K562 (cell line): ENCODE measurements around the gene EXOC4. TPM values are rescaled to one million over a fixed set of nuclear protein-coding genes. Genes with fewer than 3 reads are reported as not detected.

ENCODE experiments used
- BCOR ChIP-seq: fragments of 450-650 bp; IDR thresholded peaks from 2 replicates; pipeline ENCODE4 v1.6.1; 2016
- BRD4 ChIP-seq: fragments of 200-600 bp; sonication (generic); IDR thresholded peaks from 2 replicates; pipeline ENCODE4 v1.6.1; 2017; ENCODE audit warnings: inconsistent platforms
- ETV1 ChIP-seq: fragments of 450-650 bp; conservative IDR thresholded peaks from 2 replicates; pipeline ENCODE4 v1.6.1; 2016; ENCODE audit warnings: missing genetic modification characterization, control low read depth, low read depth, missing compliant biosample characterization
- FOXK1 ChIP-seq: sonication (generic); formaldehyde crosslinking; IDR thresholded peaks from 2 replicates; pipeline ENCODE4 v1.8.0; 2022; ENCODE audit warnings: missing genetic modification reagents, mild to moderate bottlenecking, borderline replicate concordance
- MCM7 ChIP-seq, 2 experiments: fragments of 450-650 bp; IDR thresholded peaks; 2 replicates each; pipeline ENCODE4 v1.6.1; 2016 to 2018
- MTA1 ChIP-seq: fragments of 450-650 bp; IDR thresholded peaks from 2 replicates; pipeline ENCODE4 v1.6.1; 2017; ENCODE audit warnings: borderline replicate concordance
- MTA2 ChIP-seq: fragments of 450-650 bp; IDR thresholded peaks from 2 replicates; pipeline ENCODE4 v1.6.1; 2016; ENCODE audit warnings: low read depth
- NR2C1 ChIP-seq, 2 experiments: fragments of 450-650 bp; IDR thresholded peaks; 2 replicates each; pipeline ENCODE4 v1.6.1; 2017; ENCODE audit warnings: mild to moderate bottlenecking in 2 of 2, antibody characterized with exemption in 1 of 2, inconsistent platforms in 1 of 2, missing compliant biosample characterization in 1 of 2, missing genetic modification characterization in 1 of 2
- PHB ChIP-seq: fragments of 250-450 bp; sonication (Bioruptor Pico); IDR thresholded peaks from 2 replicates; pipeline ENCODE4 v1.5.0; 2021
- RBBP5 ChIP-seq: fragments of 200-600 bp; sonication (generic); IDR thresholded peaks from 2 replicates; pipeline ENCODE4 v1.6.1; 2012; ENCODE audit warnings: borderline replicate concordance, mild to moderate bottlenecking, low read length, control low read depth, inconsistent platforms; ENCODE audit not compliant: insufficient read depth, poor library complexity, severe bottlenecking
- TEAD1 ChIP-seq, 2 experiments: fragments of 450-650 bp in 1 of 2; sonication (generic) in 1 of 2; formaldehyde crosslinking; IDR thresholded peaks; 2 replicates each; pipeline versions ENCODE4 v1.4.0 to v1.8.0; 2020 to 2022; ENCODE audit warnings: mild to moderate bottlenecking in 2 of 2, missing genetic modification reagents in 1 of 2
- TGIF2 ChIP-seq: sonication (generic); formaldehyde crosslinking; IDR thresholded peaks from 2 replicates; pipeline ENCODE4 v1.8.1; 2022; ENCODE audit warnings: mild to moderate bottlenecking, missing genetic modification reagents, moderate library complexity
- TSC22D4 ChIP-seq: fragments of 450-650 bp; IDR thresholded peaks from 2 replicates; pipeline ENCODE4 v1.6.1; 2016; ENCODE audit warnings: missing genetic modification characterization, missing biosample characterization, control low read depth
- ZFPM2 ChIP-seq: fragments of 250-450 bp; sonication (Bioruptor Pico); IDR thresholded peaks from 2 replicates; pipeline ENCODE4 v1.5.1; 2022; ENCODE audit warnings: mild to moderate bottlenecking
- ZKSCAN8 ChIP-seq: fragments of 200-800 bp; sonication (Bioruptor generic); IDR thresholded peaks from 2 replicates; pipeline ENCODE4 v1.6.1; 2016; ENCODE audit warnings: missing genetic modification characterization, missing compliant biosample characterization
- ZNF165 ChIP-seq: fragments of 250-450 bp; sonication (Bioruptor Pico); IDR thresholded peaks from 2 replicates; pipeline ENCODE4 v1.4.0; 2020; ENCODE audit warnings: borderline replicate concordance
- ZNF212 ChIP-seq: fragments of 450-650 bp; formaldehyde crosslinking; IDR thresholded peaks from 2 replicates; pipeline ENCODE4 v1.4.0; 2020; ENCODE audit warnings: mild to moderate bottlenecking
- ZNF408 ChIP-seq: fragments of 250-450 bp; sonication (Bioruptor Pico); IDR thresholded peaks from 2 replicates; pipeline ENCODE4 v1.4.0; 2020; ENCODE audit warnings: low read depth, mild to moderate bottlenecking, moderate library complexity
- polyA plus RNA-seq, 8 experiments: library from polyadenylated mRNA; depleted of rRNA in 4 of 8; stranded (reverse) in 5 of 8; unstranded in 3 of 8; fragments of >200 nt; fragmentation: Nextera tagmentation in 2 of 8; fragmentation: Illumina TruSeq in 1 of 8; extraction: Ambion mirVana in 2 of 8; extraction: Trizol in 1 of 8; gene quantifications; 2 replicates each; pipeline versions ENCODE4 v1.2.1 to v1.2.3, GENCODE V29; 2011 to 2014; ENCODE audit warnings: inconsistent platforms in 1 of 8, missing spikeins in 1 of 8
- total RNA-seq, 7 experiments: library from RNA; depleted of rRNA in 6 of 7; stranded (reverse); fragments of >200 nt in 6 of 7; fragmentation: Illumina TruSeq in 2 of 7; extraction: Trizol in 2 of 7; gene quantifications; 2 replicates each; pipeline versions ENCODE4 v1.2.1 to v1.2.3, GENCODE V29; 2011 to 2021; ENCODE audit warnings: low replicate concordance in 1 of 7
- TF ChIP-seq, protein P1 (sequence below): sonication (generic); formaldehyde crosslinking; IDR thresholded peaks from 2 replicates; pipeline ENCODE4 v1.8.1; 2023; ENCODE audit warnings: mild to moderate bottlenecking, missing genetic modification reagents
- TF ChIP-seq, protein P2 (sequence below): sonication (generic); formaldehyde crosslinking; IDR thresholded peaks from 2 replicates; pipeline ENCODE4 v1.9.0; 2022; ENCODE audit warnings: mild to moderate bottlenecking, missing genetic modification reagents
- TF ChIP-seq, protein P3 (sequence below): fragments of 450-650 bp; IDR thresholded peaks from 2 replicates; pipeline ENCODE4 v1.6.1; 2016; ENCODE audit warnings: low read depth, mild to moderate bottlenecking, moderate library complexity
- TF ChIP-seq, protein P4 (sequence below): sonication (generic); formaldehyde crosslinking; IDR thresholded peaks from 2 replicates; pipeline ENCODE4 v1.8.0; 2022; ENCODE audit warnings: mild to moderate bottlenecking, missing genetic modification reagents
- TF ChIP-seq, protein P5 (sequence below): sonication (generic); formaldehyde crosslinking; IDR thresholded peaks from 2 replicates; pipeline ENCODE4 v1.9.0; 2022; ENCODE audit warnings: mild to moderate bottlenecking, missing genetic modification reagents
- TF ChIP-seq, protein P6 (sequence below): fragments of 450-650 bp; formaldehyde crosslinking; IDR thresholded peaks from 2 replicates; pipeline ENCODE4 v1.4.0; 2020; ENCODE audit warnings: mild to moderate bottlenecking, mixed read lengths

Gene EXOC4
- total and polyA plus RNA-seq, 9 of the 15 experiments (the other 6 are each of a cell fraction or from before 2014, with no cell fraction given) = 18.5 to 73.1 (median 46.6) TPM

DNA sequence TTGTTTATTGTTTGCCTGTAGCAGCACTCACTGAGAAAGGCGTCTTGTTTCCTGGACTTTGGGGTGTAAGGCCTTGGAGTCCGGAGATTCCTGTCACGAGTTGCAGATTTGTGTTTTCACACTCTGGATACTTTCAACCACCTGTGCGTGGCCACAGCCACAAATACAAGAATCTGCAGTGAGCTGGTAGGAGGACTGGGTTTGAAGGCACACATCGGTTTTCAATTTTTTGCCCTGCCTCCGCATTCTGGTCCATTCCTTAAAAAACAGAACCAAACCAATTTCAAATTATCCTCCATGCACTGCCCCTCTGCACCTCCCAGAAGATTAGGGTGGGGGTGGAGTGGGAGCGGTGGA lies 619 bp downstream of the EXOC4 start (continued):
- TF ChIP-seq, protein P1, sequence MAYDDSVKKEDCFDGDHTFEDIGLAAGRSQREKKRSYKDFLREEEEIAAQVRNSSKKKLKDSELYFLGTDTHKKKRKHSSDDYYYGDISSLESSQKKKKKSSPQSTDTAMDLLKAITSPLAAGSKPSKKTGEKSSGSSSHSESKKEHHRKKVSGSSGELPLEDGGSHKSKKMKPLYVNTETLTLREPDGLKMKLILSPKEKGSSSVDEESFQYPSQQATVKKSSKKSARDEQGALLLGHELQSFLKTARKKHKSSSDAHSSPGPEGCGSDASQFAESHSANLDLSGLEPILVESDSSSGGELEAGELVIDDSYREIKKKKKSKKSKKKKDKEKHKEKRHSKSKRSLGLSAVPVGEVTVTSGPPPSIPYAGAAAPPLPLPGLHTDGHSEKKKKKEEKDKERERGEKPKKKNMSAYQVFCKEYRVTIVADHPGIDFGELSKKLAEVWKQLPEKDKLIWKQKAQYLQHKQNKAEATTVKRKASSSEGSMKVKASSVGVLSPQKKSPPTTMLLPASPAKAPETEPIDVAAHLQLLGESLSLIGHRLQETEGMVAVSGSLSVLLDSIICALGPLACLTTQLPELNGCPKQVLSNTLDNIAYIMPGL (CRISPR knock-in tag) = no peak
- TF ChIP-seq, protein P2, sequence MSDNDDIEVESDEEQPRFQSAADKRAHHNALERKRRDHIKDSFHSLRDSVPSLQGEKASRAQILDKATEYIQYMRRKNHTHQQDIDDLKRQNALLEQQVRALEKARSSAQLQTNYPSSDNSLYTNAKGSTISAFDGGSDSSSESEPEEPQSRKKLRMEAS (CRISPR knock-in tag) = no peak
- no peak for TF ChIP-seq BRD4
- no peak for TF ChIP-seq RBBP5
- no peak for TF ChIP-seq TEAD1 (CRISPR knock-in tag; IDR thresholded peaks at IDR 0.05)
- TF ChIP-seq PHB (CRISPR knock-in tag) = no peak
- no peak for TF ChIP-seq TGIF2 (CRISPR knock-in tag)
- TF ChIP-seq ZKSCAN8 = peak; percentile 26; the same call in 1 of the 2 replicates
- no peak for TF ChIP-seq ZFPM2 (CRISPR knock-in tag)
- TF ChIP-seq, protein P3, sequence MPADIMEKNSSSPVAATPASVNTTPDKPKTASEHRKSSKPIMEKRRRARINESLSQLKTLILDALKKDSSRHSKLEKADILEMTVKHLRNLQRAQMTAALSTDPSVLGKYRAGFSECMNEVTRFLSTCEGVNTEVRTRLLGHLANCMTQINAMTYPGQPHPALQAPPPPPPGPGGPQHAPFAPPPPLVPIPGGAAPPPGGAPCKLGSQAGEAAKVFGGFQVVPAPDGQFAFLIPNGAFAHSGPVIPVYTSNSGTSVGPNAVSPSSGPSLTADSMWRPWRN = no peak
- no peak; the same call in 1 of the 2 replicates for TF ChIP-seq ETV1 (tag)
- no peak for TF ChIP-seq FOXK1
- no peak for TF ChIP-seq NR2C1 (IDR thresholded peaks at IDR 0.05)
- no peak for TF ChIP-seq NR2C1 (tag; IDR thresholded peaks at IDR 0.05)
- peak; percentile 88; the same call in 1 of the 2 replicates for TF ChIP-seq ZNF212 (CRISPR knock-in tag)
- no peak for TF ChIP-seq MTA2
- 0 out of 2 replicates have a peak, but pooled peaks have one; percentile 57 for TF ChIP-seq ZNF165 (CRISPR knock-in tag)
- TF ChIP-seq, protein P4, sequence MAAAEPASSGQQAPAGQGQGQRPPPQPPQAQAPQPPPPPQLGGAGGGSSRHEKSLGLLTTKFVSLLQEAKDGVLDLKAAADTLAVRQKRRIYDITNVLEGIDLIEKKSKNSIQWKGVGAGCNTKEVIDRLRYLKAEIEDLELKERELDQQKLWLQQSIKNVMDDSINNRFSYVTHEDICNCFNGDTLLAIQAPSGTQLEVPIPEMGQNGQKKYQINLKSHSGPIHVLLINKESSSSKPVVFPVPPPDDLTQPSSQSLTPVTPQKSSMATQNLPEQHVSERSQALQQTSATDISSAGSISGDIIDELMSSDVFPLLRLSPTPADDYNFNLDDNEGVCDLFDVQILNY = no peak
- TF ChIP-seq, protein P5, sequence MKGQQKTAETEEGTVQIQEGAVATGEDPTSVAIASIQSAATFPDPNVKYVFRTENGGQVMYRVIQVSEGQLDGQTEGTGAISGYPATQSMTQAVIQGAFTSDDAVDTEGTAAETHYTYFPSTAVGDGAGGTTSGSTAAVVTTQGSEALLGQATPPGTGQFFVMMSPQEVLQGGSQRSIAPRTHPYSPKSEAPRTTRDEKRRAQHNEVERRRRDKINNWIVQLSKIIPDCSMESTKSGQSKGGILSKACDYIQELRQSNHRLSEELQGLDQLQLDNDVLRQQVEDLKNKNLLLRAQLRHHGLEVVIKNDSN (CRISPR knock-in tag) = no peak; the same call in 1 of the 2 replicates
- no peak for TF ChIP-seq MCM7 (IDR thresholded peaks at IDR 0.05)
- 0 out of 2 replicates have a peak, but pooled peaks have one; percentile 10 for TF ChIP-seq ZNF408 (CRISPR knock-in tag)
- TF ChIP-seq, protein P6, sequence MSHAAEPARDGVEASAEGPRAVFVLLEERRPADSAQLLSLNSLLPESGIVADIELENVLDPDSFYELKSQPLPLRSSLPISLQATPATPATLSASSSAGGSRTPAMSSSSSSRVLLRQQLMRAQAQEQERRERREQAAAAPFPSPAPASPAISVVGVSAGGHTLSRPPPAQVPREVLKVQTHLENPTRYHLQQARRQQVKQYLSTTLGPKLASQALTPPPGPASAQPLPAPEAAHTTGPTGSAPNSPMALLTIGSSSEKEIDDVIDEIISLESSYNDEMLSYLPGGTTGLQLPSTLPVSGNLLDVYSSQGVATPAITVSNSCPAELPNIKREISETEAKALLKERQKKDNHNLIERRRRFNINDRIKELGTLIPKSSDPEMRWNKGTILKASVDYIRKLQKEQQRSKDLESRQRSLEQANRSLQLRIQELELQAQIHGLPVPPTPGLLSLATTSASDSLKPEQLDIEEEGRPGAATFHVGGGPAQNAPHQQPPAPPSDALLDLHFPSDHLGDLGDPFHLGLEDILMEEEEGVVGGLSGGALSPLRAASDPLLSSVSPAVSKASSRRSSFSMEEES (CRISPR knock-in tag) = peak; percentile 60
- TF ChIP-seq BCOR = no peak
- TF ChIP-seq MTA1 = no peak
- no peak for TF ChIP-seq TSC22D4 (tag)
